ENCODE data around the gene TMEM212.

DNA sequence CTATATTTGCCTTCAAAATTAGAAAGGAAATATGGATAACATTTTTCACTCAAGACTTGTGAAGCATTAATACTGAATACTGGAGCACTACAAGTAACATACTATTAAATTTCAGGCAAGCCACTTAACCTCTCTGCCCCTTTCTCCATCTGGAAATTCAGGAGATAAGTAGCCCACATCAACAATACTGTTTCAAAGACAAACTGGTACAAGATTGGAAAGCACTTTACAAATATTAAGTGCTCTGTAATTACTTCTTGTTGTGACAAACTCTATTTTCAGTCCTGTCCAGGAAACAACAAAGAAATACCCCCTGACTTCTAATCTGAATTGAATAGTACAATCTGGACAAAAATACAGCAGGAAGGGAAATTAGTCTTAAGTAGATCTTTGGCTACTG, 49.3 kb downstream of the TMEM212 start:
- TF ChIP-seq, protein P1, sequence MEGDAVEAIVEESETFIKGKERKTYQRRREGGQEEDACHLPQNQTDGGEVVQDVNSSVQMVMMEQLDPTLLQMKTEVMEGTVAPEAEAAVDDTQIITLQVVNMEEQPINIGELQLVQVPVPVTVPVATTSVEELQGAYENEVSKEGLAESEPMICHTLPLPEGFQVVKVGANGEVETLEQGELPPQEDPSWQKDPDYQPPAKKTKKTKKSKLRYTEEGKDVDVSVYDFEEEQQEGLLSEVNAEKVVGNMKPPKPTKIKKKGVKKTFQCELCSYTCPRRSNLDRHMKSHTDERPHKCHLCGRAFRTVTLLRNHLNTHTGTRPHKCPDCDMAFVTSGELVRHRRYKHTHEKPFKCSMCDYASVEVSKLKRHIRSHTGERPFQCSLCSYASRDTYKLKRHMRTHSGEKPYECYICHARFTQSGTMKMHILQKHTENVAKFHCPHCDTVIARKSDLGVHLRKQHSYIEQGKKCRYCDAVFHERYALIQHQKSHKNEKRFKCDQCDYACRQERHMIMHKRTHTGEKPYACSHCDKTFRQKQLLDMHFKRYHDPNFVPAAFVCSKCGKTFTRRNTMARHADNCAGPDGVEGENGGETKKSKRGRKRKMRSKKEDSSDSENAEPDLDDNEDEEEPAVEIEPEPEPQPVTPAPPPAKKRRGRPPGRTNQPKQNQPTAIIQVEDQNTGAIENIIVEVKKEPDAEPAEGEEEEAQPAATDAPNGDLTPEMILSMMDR (conservative IDR thresholded peaks at IDR 0.05; ENCODE audit: low read length): no peak
- no peak for TF ChIP-seq EZH2phosphoT487 (IDR thresholded peaks at IDR 0.05; ENCODE audit: borderline replicate concordance)
